Measurements from ENCODE around the gene MTF1.

GRCh38 chr1:37841652-37842051, 17.7 kb downstream of the MTF1 start:
- TF ChIP-seq POLR2AphosphoS5 (IDR thresholded peaks at IDR 0.05) (no peak), POLR2A (IDR thresholded peaks at IDR 0.05) (no peak), CTCF (IDR thresholded peaks at IDR 0.05 in 8 of 11, conservative IDR thresholded peaks at IDR 0.05 in 3 of 11) (no peak)

Data from spleen (tissue), 7 donors.